ENCODE data around the gene THRAP3.
"Not testable (repeated sequence)": the region's sequence is repeated elsewhere in the genome, so short reads cannot be mapped to it uniquely, and the experiment has no call there.

THRAP3 gene

GRCh38 chr1:36223996-36224536 is at the start of gene THRAP3:
Gene THRAP3 (plus strand): TSS chr1:36224443. CDS start chr1:36282564, 58,121 bp downstream.
- peak; percentile 100 for DNase-seq

- DNase-seq: no peak
These were observed 49.5 kb upstream of the THRAP3 start for GRCh38 chr1:36174713-36175112.

GRCh38 chr1:36175137-36176095 is 48.8 kb upstream of the THRAP3 start:
- no peak for DNase-seq

GRCh38 chr1:36176106-36176949 is 47.9 kb upstream of the THRAP3 start:
- no peak for DNase-seq

GRCh38 chr1:36177589-36178431 is 46.4 kb upstream of the THRAP3 start:
- no peak for DNase-seq

- DNase-seq: no peak
These were observed 45.6 kb upstream of the THRAP3 start for GRCh38 chr1:36178471-36179219.

- DNase-seq: no peak
These were observed 45.0 kb upstream of the THRAP3 start for GRCh38 chr1:36179220-36179600.

- DNase-seq: no peak
These were observed 41.5 kb upstream of the THRAP3 start for GRCh38 chr1:36182734-36183133.

GRCh38 chr1:36183309-36183856 is 40.9 kb upstream of the THRAP3 start:
- no peak for DNase-seq

GRCh38 chr1:36187800-36188593 is 36.2 kb upstream of the THRAP3 start:
- peak; percentile 73 for DNase-seq

GRCh38 chr1:36196805-36197204 is 27.4 kb upstream of the THRAP3 start:
- not testable (repeated sequence) for DNase-seq

- no peak for DNase-seq
These were observed 25.6 kb upstream of the THRAP3 start for GRCh38 chr1:36198641-36199040.

GRCh38 chr1:36199934-36200741 is 24.1 kb upstream of the THRAP3 start:
- no peak for DNase-seq

GRCh38 chr1:36203027-36203553 is 21.2 kb upstream of the THRAP3 start:
- no peak for DNase-seq

GRCh38 chr1:36203554-36204346 is 20.5 kb upstream of the THRAP3 start:
- no peak for DNase-seq

- DNase-seq: no peak
These were observed 19.8 kb upstream of the THRAP3 start for GRCh38 chr1:36204347-36204909.

GRCh38 chr1:36206323-36206858 is 17.9 kb upstream of the THRAP3 start:
- DNase-seq: no peak

GRCh38 chr1:36207339-36207738 is 16.9 kb upstream of the THRAP3 start:
- no peak for DNase-seq
